Measurements from ENCODE around the gene TRIM34.
A peak's percentile ranks its signal among the peaks of the same experiment; 100 is the strongest.

GRCh38 chr11:5611627-5612026, 13.2 kb upstream of the TRIM34 start:
- TF ChIP-seq EZH2phosphoT487 (IDR thresholded peaks at IDR 0.05; ENCODE audit: borderline replicate concordance), result no peak
- peak; percentile 58 to 93 (median 62) for TF ChIP-seq CTCF (IDR thresholded peaks at IDR 0.05 in 2 of 3, conservative IDR thresholded peaks at IDR 0.05 in 1 of 3; ENCODE audit: borderline replicate concordance in 1 of 3, insufficient read depth in 1 of 3, low read depth in 2 of 3, low read length in 2 of 3)
- TF ChIP-seq, protein P1, sequence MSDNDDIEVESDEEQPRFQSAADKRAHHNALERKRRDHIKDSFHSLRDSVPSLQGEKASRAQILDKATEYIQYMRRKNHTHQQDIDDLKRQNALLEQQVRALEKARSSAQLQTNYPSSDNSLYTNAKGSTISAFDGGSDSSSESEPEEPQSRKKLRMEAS (IDR thresholded peaks at IDR 0.05), result no peak
- no peak for TF ChIP-seq EZH2 (IDR thresholded peaks at IDR 0.05)
- no peak for TF ChIP-seq YY1 (IDR thresholded peaks at IDR 0.05; ENCODE audit: extremely low read depth, insufficient replicate concordance, low read depth, low read length)
- no peak for TF ChIP-seq POLR2A (IDR thresholded peaks at IDR 0.05; ENCODE audit: borderline replicate concordance, extremely low read depth, insufficient read depth, insufficient read length)
- no peak for TF ChIP-seq SIN3A (IDR thresholded peaks at IDR 0.05; ENCODE audit: low read depth)
- TF ChIP-seq JUND (IDR thresholded peaks at IDR 0.05), result no peak

Measured in HCT116 (cell line).